Esophagus squamous epithelium (tissue), 5 donors: ENCODE results near the gene KLHL29. TPM values are rescaled to one million over a fixed set of nuclear protein-coding genes. Genes with fewer than 3 reads are reported as not detected.

Experiments
- DNase-seq: peaks from one replicate; lab custom pipeline; 2025; lab: John Stamatoyannopoulos, UW
- H3K27ac ChIP-seq, 4 donors: fragments of 200-600 bp; sonication (generic); one replicate each; pipeline ENCODE4 v1.5.1; 2016 to 2019; ENCODE audit warnings: mild to moderate bottlenecking in 1 of 4
- H3K27me3 ChIP-seq, 4 donors: fragments of 200-600 bp; sonication (generic); 1 replicate in 3 of 4; 2 replicates in 1 of 4; pipeline versions ENCODE4 v1.5.1 to v1.6.0; 2017 to 2021; ENCODE audit warnings: antibody characterized with exemption in 1 of 4
- H3K36me3 ChIP-seq, 3 donors: fragments of 200-600 bp; sonication (generic); one replicate each; pipeline ENCODE4 v1.5.1; 2016 to 2019
- H3K4me1 ChIP-seq, 3 donors: fragments of 200-600 bp; sonication (generic); one replicate each; pipeline ENCODE4 v1.5.1; 2017 to 2019
- H3K4me3 ChIP-seq, 4 donors: fragments of 200-600 bp; sonication (generic); 1 replicate in 3 of 4; 2 replicates in 1 of 4; pipeline ENCODE4 v1.5.1; 2016 to 2019; ENCODE audit warnings: mild to moderate bottlenecking in 2 of 4, moderate library complexity in 1 of 4
- H3K9me3 ChIP-seq, 3 donors: fragments of 200-600 bp; sonication (generic); one replicate each; pipeline ENCODE4 v1.5.1; 2016 to 2019
- CTCF ChIP-seq, 6 experiments: fragments of 450-650 bp in 4 of 6; fragments of 200-600 bp in 2 of 6; sonication (generic) in 2 of 6; IDR thresholded peaks; one replicate each; pipeline ENCODE4 v1.5.1; 2016 to 2019; ENCODE audit warnings: antibody characterized with exemption in 6 of 6, mild to moderate bottlenecking in 4 of 6, moderate library complexity in 4 of 6
- POLR2A ChIP-seq, 4 donors: fragments of 450-650 bp; IDR thresholded peaks; one replicate each; pipeline ENCODE4 v1.6.1; 2017; ENCODE audit warnings: antibody characterized with exemption in 4 of 4, mild to moderate bottlenecking in 4 of 4, moderate library complexity in 3 of 4
- WGBS, 2 donors: methylation state at CpG; one replicate each; pipeline ENCODE4 v1.1.5; 2018; 5-methylcytosine and 5-hydroxymethylcytosine counted together
- intact Hi-C: fragments of 100-400 bp; cut with DNase I; formaldehyde crosslinking; loops from one replicate; pipeline ENCODE4 v1.15.0; 2022
- total RNA-seq, 4 donors: library from RNA; depleted of rRNA; stranded (reverse); fragments of >200 nt; gene quantifications; one replicate each; pipeline ENCODE4 v1.1.0, GENCODE V29; 2016
- donor health status: DM: yes; HTN: yes; CAD: no.

The KLHL29 gene
- total RNA-seq, 4 donors from 2014 or later = 3.4 to 11.8 (median 5.9) TPM

DNA sequence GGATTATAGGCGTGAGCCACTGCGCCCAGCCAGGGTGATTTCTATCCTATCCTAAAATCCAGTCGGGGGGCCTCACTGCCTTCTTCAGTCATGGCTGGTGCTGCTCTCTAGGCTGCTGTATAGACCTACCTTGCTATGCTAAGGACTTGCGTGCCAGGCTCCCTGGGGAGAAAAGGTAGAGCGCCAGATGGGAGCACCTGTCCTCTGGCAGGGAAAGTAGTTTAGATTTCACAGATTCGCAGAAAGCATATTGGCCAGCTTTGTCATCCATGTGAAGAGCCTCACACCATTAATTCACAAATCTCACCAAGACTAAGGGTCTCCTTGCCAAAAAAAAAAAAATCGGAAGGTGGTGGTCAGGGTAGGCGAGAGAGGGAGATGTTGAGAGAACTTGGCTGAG is 324.3 kb downstream of the KLHL29 start:
- Histone ChIP-seq H3K27ac (no peak overlapping the region), H3K4me3 (no peak overlapping the region), H3K9me3 (no peaks in the 10 kb centered on the region), H3K4me1 (peaks cover 0 to 12% (median 6%) of the 10 kb centered on the region in 3 donors), H3K36me3 (peaks cover 0 to 55% (median 0%) of the 10 kb centered on the region in 3 donors), H3K27me3 (no peaks in the 10 kb centered on the region)
- WGBS, 2 donors = 91 to 92% methylated on average over 6 to 8 of the region's 8 CpGs
- no peak for DNase-seq
- intact Hi-C loops = no loop called here
- TF ChIP-seq CTCF (IDR thresholded peaks at IDR 0.05) (no peak), POLR2A (IDR thresholded peaks at IDR 0.05) (no peak)

DNA sequence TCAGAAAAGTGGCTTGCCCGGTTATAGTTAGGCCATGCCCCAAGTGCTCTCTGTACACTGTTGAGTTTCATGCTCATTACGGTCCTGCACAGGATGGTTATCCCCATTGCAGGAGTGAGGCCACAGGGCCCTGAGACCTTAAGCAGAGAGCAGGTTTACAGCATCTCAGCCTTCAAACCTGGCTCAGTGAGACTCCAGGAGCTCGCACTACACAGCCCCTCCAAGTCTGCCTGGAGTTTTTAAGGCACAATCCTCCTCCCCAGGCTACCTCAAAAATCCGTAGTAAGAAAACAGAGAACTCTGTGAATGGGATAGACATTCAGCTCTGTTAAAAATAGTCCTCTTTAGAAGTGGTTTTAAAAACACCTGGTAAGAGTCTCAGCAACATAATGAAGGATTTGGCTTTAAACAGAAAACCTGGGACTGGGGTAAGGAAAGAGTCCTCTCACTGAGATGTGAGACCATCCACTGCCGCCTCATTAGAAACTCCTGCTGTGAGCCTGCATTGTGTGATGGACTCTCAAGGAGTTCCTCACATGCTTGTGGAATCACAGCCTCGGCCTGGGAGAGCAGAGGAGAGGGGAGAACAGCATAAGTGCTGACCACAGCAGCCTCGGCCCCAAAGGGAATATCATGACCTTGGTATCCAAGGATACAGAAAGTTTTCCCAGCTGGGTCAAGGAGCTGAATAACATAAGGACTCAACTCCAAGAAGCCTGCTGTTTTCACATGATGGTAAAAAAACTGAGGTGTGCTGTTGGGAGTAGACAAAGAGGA is 327.2 kb downstream of the KLHL29 start:
- H3K9me3 ChIP-seq = no peaks in the 10 kb centered on the region
- H3K4me1 ChIP-seq = peaks cover 0 to 8% (median 3%) of the 10 kb centered on the region in 3 donors
- H3K4me3 ChIP-seq = no peak overlapping the region
- no peak for TF ChIP-seq CTCF (IDR thresholded peaks at IDR 0.05)
- no peak for TF ChIP-seq POLR2A (IDR thresholded peaks at IDR 0.05)
- no peak overlapping the region for H3K27ac ChIP-seq
- intact Hi-C loops = no loop called here
- H3K27me3 ChIP-seq = no peaks in the 10 kb centered on the region
- H3K36me3 ChIP-seq = peaks cover 0 to 28% (median 0%) of the 10 kb centered on the region in 3 donors
- DNase-seq = no peak
- WGBS, 2 donors = 84 to 86% methylated on average over 7 of the region's 7 CpGs

DNA sequence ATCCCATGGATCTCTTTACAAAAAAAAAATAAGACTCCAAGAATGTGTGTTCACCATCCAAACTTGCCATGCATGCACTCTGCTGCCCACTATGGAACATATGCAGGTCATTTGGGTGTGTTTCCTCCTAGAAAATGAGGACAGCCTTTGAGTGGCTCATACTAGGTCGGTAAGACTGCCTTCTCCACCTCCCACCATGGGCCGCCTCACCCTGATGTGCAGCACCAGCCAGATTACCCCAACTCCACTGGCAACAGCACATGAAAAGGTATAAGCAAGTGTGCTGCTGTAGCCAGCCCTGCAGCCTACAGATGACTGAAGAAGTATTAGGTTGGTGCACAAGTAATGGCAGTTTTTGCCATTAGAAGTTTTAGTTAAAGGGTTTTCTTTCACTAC is 327.8 kb downstream of the KLHL29 start:
- no peak for TF ChIP-seq CTCF (IDR thresholded peaks at IDR 0.05)
- no peak for TF ChIP-seq POLR2A (IDR thresholded peaks at IDR 0.05)
- intact Hi-C loops = no loop called here
- 63% methylated on average over 1 of the region's 2 CpGs; no CpG with 5 or more reads in 1 of the 2 donors for WGBS, 2 donors
- no peak overlapping the region for H3K4me3 ChIP-seq
- H3K9me3 ChIP-seq = no peaks in the 10 kb centered on the region
- no peaks in the 10 kb centered on the region for H3K27me3 ChIP-seq
- H3K36me3 ChIP-seq = peaks cover 0 to 22% (median 0%) of the 10 kb centered on the region in 3 donors
- H3K4me1 ChIP-seq = peaks cover 0 to 8% (median 0%) of the 10 kb centered on the region in 3 donors
- no peak overlapping the region for H3K27ac ChIP-seq
- no peak for DNase-seq

GRCh38 chr2:23713351-23713750 is 328.4 kb downstream of the KLHL29 start:
- peaks cover 0 to 19% (median 0%) of the 10 kb centered on the region in 3 donors for H3K36me3 ChIP-seq
- no peaks in the 10 kb centered on the region for H3K9me3 ChIP-seq
- no peak overlapping the region for H3K4me3 ChIP-seq
- TF ChIP-seq CTCF (IDR thresholded peaks at IDR 0.05) = no peak
- no peak for TF ChIP-seq POLR2A (IDR thresholded peaks at IDR 0.05)
- H3K27ac ChIP-seq = no peak overlapping the region
- intact Hi-C loops = no loop called here
- no peak for DNase-seq
- WGBS, 2 donors = 86% methylated on average over 5 of the region's 5 CpGs
- no peaks in the 10 kb centered on the region for H3K27me3 ChIP-seq
- H3K4me1 ChIP-seq = peaks cover 0 to 8% (median 0%) of the 10 kb centered on the region in 3 donors

GRCh38 chr2:23718931-23719700 is 334.1 kb downstream of the KLHL29 start:
- Histone ChIP-seq H3K36me3 (peaks cover 0 to 29% (median 0%) of the 10 kb centered on the region in 3 donors), H3K27me3 (no peaks in the 10 kb centered on the region), H3K4me1 (peaks cover 0 to 24% (median 3%) of the 10 kb centered on the region in 3 donors), H3K9me3 (peaks cover 0 to 15% (median 0%) of the 10 kb centered on the region in 3 donors), H3K27ac (no peak overlapping the region), H3K4me3 (no peak overlapping the region)
- TF ChIP-seq CTCF (IDR thresholded peaks at IDR 0.05) (no peak), POLR2A (IDR thresholded peaks at IDR 0.05) (no peak)
- DNase-seq = no peak
- intact Hi-C loops = no loop called here
- WGBS, 2 donors = 71 to 92% methylated on average over 4 of the region's 4 CpGs
